IMR-90 (cell line): ENCODE data around the gene ADAMTS8. TPM values are rescaled to one million over a fixed set of nuclear protein-coding genes. Genes with fewer than 3 reads are reported as not detected.

Experiments
- ATAC-seq: fragments of 200-7000 bp; cut with Tn5 transposase; 2 replicates; pipeline ENCODE4 v1.9.1; 2020; ENCODE audit warnings: low read depth, mild to moderate bottlenecking, moderate library complexity
- BruUV-seq: library from RNA; stranded (reverse); fragments of 400-500 nt; replicated peaks from 2 replicates; lab custom pipeline; 2021; lab: Mats Ljungman, UMichigan
- CTCF ChIA-PET: fragments of 300-600 bp; formaldehyde crosslinking; extraction: SDS; loops from one replicate; lab custom pipeline; 2021; ENCODE audit warnings: antibody characterized with exemption; lab: Yijun Ruan, JAX
- POLR2A ChIA-PET: fragments of 300-600 bp; sonication (Branson Sonifier 250); formaldehyde crosslinking; loops from one replicate; lab custom pipeline; 2022; ENCODE audit warnings: antibody characterized with exemption; ENCODE audit not compliant: unreplicated experiment; lab: Charles Lee
- DNase-seq: peaks from one replicate; pipeline ENCODE4 v3.0.0; 2013
- H2AFZ ChIP-seq: replicated peaks from 2 replicates; pipeline ENCODE3; 2013; ENCODE audit warnings: low read length, mild to moderate bottlenecking; ENCODE audit not compliant: poor library complexity
- H2AK5ac ChIP-seq: 2 replicates; pipeline ENCODE4 v1.6.1; 2013; ENCODE audit warnings: low read depth, low read length, inconsistent platforms
- H2AK9ac ChIP-seq: replicated peaks from 2 replicates; pipeline ENCODE3; 2013; ENCODE audit warnings: mild to moderate bottlenecking, low read depth, low read length, moderate library complexity; ENCODE audit not compliant: poor library complexity
- H2BK120ac ChIP-seq: 2 replicates; pipeline ENCODE4 v1.6.1; 2013; ENCODE audit warnings: low read depth, low read length, inconsistent platforms
- H2BK15ac ChIP-seq: 3 replicates; pipeline ENCODE4 v1.6.1; 2013; ENCODE audit warnings: low read depth, low read length, inconsistent platforms
- H2BK20ac ChIP-seq: 2 replicates; pipeline ENCODE4 v1.6.1; 2013; ENCODE audit warnings: low read depth, mild to moderate bottlenecking, inconsistent platforms, low read length, moderate library complexity
- H2BK5ac ChIP-seq: 2 replicates; pipeline ENCODE4 v1.6.1; 2013; ENCODE audit warnings: mild to moderate bottlenecking, low read depth, low read length, inconsistent platforms; ENCODE audit not compliant: poor library complexity, severe bottlenecking
- H3K14ac ChIP-seq: replicated peaks from 2 replicates; pipeline ENCODE4 v1.6.1; 2013; ENCODE audit warnings: low read depth, low read length, inconsistent platforms
- H3K18ac ChIP-seq: 2 replicates; pipeline ENCODE4 v1.6.1; 2013; ENCODE audit warnings: low read depth, low read length, control low read depth
- H3K23ac ChIP-seq: 2 replicates; pipeline ENCODE4 v1.6.1; 2013; ENCODE audit warnings: low read depth, low read length, inconsistent platforms
- H3K27ac ChIP-seq: 2 replicates; pipeline ENCODE4 v1.5.1; 2013; ENCODE audit warnings: mild to moderate bottlenecking, control low read depth, low read length; ENCODE audit not compliant: insufficient read depth
- H3K27me3 ChIP-seq: 2 replicates; pipeline ENCODE4 v1.6.1; 2013; ENCODE audit warnings: low read length; ENCODE audit not compliant: control insufficient read depth, insufficient read depth
- H3K36me3 ChIP-seq: 2 replicates; pipeline ENCODE4 v1.6.1; 2013; ENCODE audit warnings: low read length, mixed read lengths; ENCODE audit not compliant: control insufficient read depth, insufficient read depth
- H3K4ac ChIP-seq: 2 replicates; pipeline ENCODE4 v1.6.1; 2013; ENCODE audit warnings: low read depth, low read length, inconsistent platforms
- H3K4me1 ChIP-seq: 2 replicates; pipeline ENCODE4 v1.6.1; 2013; ENCODE audit warnings: low read length, mixed read lengths; ENCODE audit not compliant: control insufficient read depth, insufficient read depth
- H3K4me2 ChIP-seq: 2 replicates; pipeline ENCODE4 v1.6.1; 2013; ENCODE audit warnings: low read depth, mild to moderate bottlenecking, control low read depth, low read length, moderate library complexity
- H3K4me3 ChIP-seq: 2 replicates; pipeline ENCODE4 v1.5.1; 2013; ENCODE audit warnings: low read depth, mild to moderate bottlenecking, control low read depth, low read length, moderate library complexity; ENCODE audit not compliant: insufficient read depth
- H3K56ac ChIP-seq: 2 replicates; pipeline ENCODE4 v1.6.1; 2013; ENCODE audit warnings: low read length, inconsistent platforms; ENCODE audit not compliant: insufficient read depth; ENCODE audit errors: extremely low read depth
- H3K79me1 ChIP-seq, 2 experiments: 2 replicates each; pipeline ENCODE4 v1.6.1; 2013; ENCODE audit warnings: low read length in 2 of 2, inconsistent platforms in 1 of 2, low read depth in 1 of 2
- H3K9ac ChIP-seq: 2 replicates; pipeline ENCODE4 v1.6.1; 2013; ENCODE audit warnings: low read depth, low read length, control low read depth
- H3K9me1 ChIP-seq: 2 replicates; pipeline ENCODE4 v1.6.1; 2013; ENCODE audit warnings: low read length, inconsistent platforms; ENCODE audit not compliant: insufficient read depth
- H3K9me3 ChIP-seq: 2 replicates; pipeline ENCODE4 v1.6.1; 2013; ENCODE audit warnings: low read length; ENCODE audit not compliant: control insufficient read depth, insufficient read depth
- H4K20me1 ChIP-seq: 2 replicates; pipeline ENCODE4 v1.6.1; 2013; ENCODE audit warnings: low read length, inconsistent platforms; ENCODE audit not compliant: insufficient read depth
- H4K5ac ChIP-seq: 2 replicates; pipeline ENCODE4 v1.6.1; 2013; ENCODE audit warnings: mild to moderate bottlenecking, low read depth, low read length, control low read depth
- H4K8ac ChIP-seq, 2 experiments: 2 replicates each; pipeline ENCODE4 v1.6.1; 2013; ENCODE audit warnings: low read depth in 2 of 2, low read length in 2 of 2, control low read depth in 1 of 2, inconsistent platforms in 1 of 2
- H4K91ac ChIP-seq: 2 replicates; pipeline ENCODE4 v1.6.1; 2013; ENCODE audit warnings: low read depth, low read length, inconsistent platforms; ENCODE audit not compliant: insufficient read depth
- BHLHE40 ChIP-seq: fragments of 150-350 bp; IDR thresholded peaks from 2 replicates; pipeline ENCODE4 v1.6.1; 2016; ENCODE audit warnings: mild to moderate bottlenecking, low read depth, low read length
- CEBPB ChIP-seq: IDR thresholded peaks from 2 replicates; pipeline ENCODE4 v1.6.1; 2012; ENCODE audit warnings: low read depth, low read length, improper control_type of control experiment
- CHD1 ChIP-seq: IDR thresholded peaks from 2 replicates; pipeline ENCODE4 v1.6.1; 2012; ENCODE audit warnings: low read depth, low read length, improper control_type of control experiment
- CTCF ChIP-seq: conservative IDR thresholded peaks from 2 replicates; pipeline ENCODE4 v1.5.1; 2012; ENCODE audit warnings: mild to moderate bottlenecking, low read depth, low read length, improper control_type of control experiment
- MAFK ChIP-seq: IDR thresholded peaks from 2 replicates; pipeline ENCODE4 v1.6.1; 2012; ENCODE audit warnings: low read depth, low read length, improper control_type of control experiment
- MAZ ChIP-seq: IDR thresholded peaks from 2 replicates; pipeline ENCODE4 v1.6.1; 2012; ENCODE audit warnings: low read depth, mild to moderate bottlenecking, low read length, improper control_type of control experiment, moderate library complexity, borderline replicate concordance
- MXI1 ChIP-seq: IDR thresholded peaks from 2 replicates; pipeline ENCODE4 v1.6.1; 2012; ENCODE audit warnings: low read depth, mild to moderate bottlenecking, low read length, moderate library complexity, borderline replicate concordance
- POLR2A ChIP-seq: IDR thresholded peaks from 2 replicates; pipeline ENCODE4 v1.6.1; 2012; ENCODE audit warnings: mild to moderate bottlenecking, low read depth, low read length
- RAD21 ChIP-seq: IDR thresholded peaks from 2 replicates; pipeline ENCODE4 v1.6.1; 2012; ENCODE audit warnings: low read length, improper control_type of control experiment
- WGBS, 2 experiments: methylation state at CpG; one replicate each; pipeline versions ENCODE4 v1.1.5 to v1.1.7; 2013; ENCODE audit warnings: missing lambda C conversion rate in 2 of 2; ENCODE audit not compliant: insufficient read length in 1 of 2; ENCODE audit errors: extremely low coverage in 2 of 2; 5-methylcytosine and 5-hydroxymethylcytosine counted together
- dilution Hi-C: fragments of 300-500 bp; cut with HindIII; formaldehyde crosslinking; loops from one replicate; pipeline ENCODE4 v1.14.3; 2018; ENCODE audit warnings: low sequenced_read_pairs; ENCODE audit not compliant: unreplicated experiment
- in situ Hi-C: fragments of 300-500 bp; cut with MboI; formaldehyde crosslinking; loops from 3 replicates; pipeline ENCODE4 v1.14.3; 2019; ENCODE audit warnings: low sequenced_read_pairs, inconsistent platforms, mixed read lengths
- intact Hi-C: fragments of 100-400 bp; cut with micrococcal nuclease; formaldehyde crosslinking; loops from 2 replicates; pipeline ENCODE4 v1.10.0; 2022
- polyA plus RNA-seq, 3 experiments: library from polyadenylated mRNA; depleted of rRNA; stranded (reverse); fragments of >200 nt; gene quantifications; 2 replicates each; pipeline ENCODE4 v1.2.3, GENCODE V29; 2012; ENCODE audit warnings: low replicate concordance in 1 of 3
- total RNA-seq: library from RNA; depleted of rRNA; stranded (reverse); fragments of >200 nt; gene quantifications from 2 replicates; pipeline ENCODE4 v1.2.3, GENCODE V29; 2012
- TF ChIP-seq, protein P1 (sequence below): fragments of 150-350 bp; IDR thresholded peaks from 2 replicates; pipeline ENCODE4 v1.6.1; 2016; ENCODE audit warnings: low read depth, mild to moderate bottlenecking, low read length, moderate library complexity, borderline replicate concordance
- TF ChIP-seq, protein P2 (sequence below): fragments of 150-350 bp; IDR thresholded peaks from 2 replicates; pipeline ENCODE4 v1.6.1; 2017; ENCODE audit warnings: mild to moderate bottlenecking, antibody characterized with exemption, low read length, low read depth

ADAMTS8 gene
- total and polyA plus RNA-seq, 2 of the 4 experiments (the other 2 are of a cell fraction) = under 0.01 to 0.60 TPM

DNA sequence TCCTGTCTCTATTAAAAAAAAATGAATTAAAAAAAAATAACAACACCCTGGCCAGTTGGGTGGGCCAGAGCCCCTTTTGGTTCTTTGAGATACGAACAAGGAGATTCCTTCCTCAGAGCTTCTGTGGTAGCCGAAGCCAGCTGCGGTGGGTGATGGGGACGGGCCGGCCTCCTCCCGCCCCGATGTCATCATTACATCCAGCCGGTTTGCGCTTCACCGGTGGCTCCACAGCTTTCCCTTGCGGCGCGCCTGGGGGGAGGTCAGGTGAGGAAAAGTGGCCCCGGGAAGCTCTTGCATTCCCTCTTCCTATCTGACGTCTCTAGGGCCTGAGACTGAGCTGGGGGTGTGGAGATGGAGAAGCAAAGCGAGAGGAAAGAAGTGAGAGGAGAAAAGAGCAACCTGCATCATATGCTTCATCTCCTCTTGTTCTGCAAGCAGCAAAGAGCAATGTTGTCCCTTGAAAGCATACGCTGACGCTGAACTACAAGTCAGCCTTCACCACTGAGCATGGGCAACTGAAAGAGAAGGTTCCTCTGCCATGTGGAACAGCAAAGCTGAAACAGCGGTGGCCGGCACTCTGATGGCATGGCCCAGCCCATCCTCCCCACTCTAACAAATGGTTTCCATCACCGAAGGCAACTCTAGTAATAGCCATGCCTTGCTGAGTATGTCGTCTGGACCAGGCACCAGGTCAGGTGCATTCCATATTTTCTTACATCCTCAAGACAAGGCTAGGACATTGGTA, 6.0 kb downstream of the ADAMTS8 start (continued):
- no peak for TF ChIP-seq BHLHE40

GRCh38 chr11:130421697-130422096, 6.7 kb downstream of the ADAMTS8 start:
- peak overlapping the region; percentile 63; the same call in 2 of the 3 replicates for H2BK15ac ChIP-seq
- H2BK120ac ChIP-seq = peak overlapping the region; percentile 94
- no peak overlapping the region for H2BK5ac ChIP-seq
- ATAC-seq (no peak), DNase-seq (no peak)
- H4K8ac ChIP-seq = peak overlapping the region; percentile 27 to 67; a peak in 3 of 4 replicates
- peak overlapping the region; percentile 88; the same call in 1 of the 2 replicates for H3K14ac ChIP-seq
- no peak overlapping the region for H3K4me3 ChIP-seq
- ChIA-PET POLR2A (no interaction called here), CTCF (interaction anchor here (1.0 kb wide), 1 partner anchor 31 kb away, joined by 4 read pairs; no protein-coding TSS in a partner anchor)
- no peak overlapping the region for H3K4me2 ChIP-seq
- no peak overlapping the region for H2AK9ac ChIP-seq
- peaks cover 30% of the 10 kb centered on the region for H3K27me3 ChIP-seq
- dilution Hi-C loops = no loop called here
- in situ Hi-C loops = loop anchor here (25.0 kb wide), 2 partner anchors 1466 to 1641 kb away; no protein-coding TSS in a partner anchor
- H2AK5ac ChIP-seq = peak overlapping the region; percentile 83
- WGBS, 2 experiments = 85% methylated on average over 4 of the region's 8 CpGs; no CpG with 5 or more reads in 1 of the 2 experiments
- peaks cover 2% of the 10 kb centered on the region; the same call in 1 of the 2 replicates for H3K36me3 ChIP-seq
- H2AFZ ChIP-seq = no peak overlapping the region
- H3K18ac ChIP-seq = peak overlapping the region; percentile 83
- peak overlapping the region; percentile 78; the same call in 1 of the 2 replicates for H4K91ac ChIP-seq
- peak overlapping the region; percentile 96 for H2BK20ac ChIP-seq
- H4K5ac ChIP-seq = peak overlapping the region; percentile 74
- peaks cover 27% of the 10 kb centered on the region for H3K4me1 ChIP-seq
- H3K9me3 ChIP-seq = no peaks in the 10 kb centered on the region; the same call in 1 of the 2 replicates
- no peak overlapping the region for H3K23ac ChIP-seq
- no peaks in the 10 kb centered on the region for H4K20me1 ChIP-seq
- H3K56ac ChIP-seq = no peak overlapping the region
- peak overlapping the region; percentile 41; the same call in 1 of the 2 replicates for H3K9ac ChIP-seq
- intact Hi-C loops = loop anchor here (1.0 kb wide), 1 partner anchor 31 kb away; no protein-coding TSS in a partner anchor
- no peaks in the 10 kb centered on the region for H3K79me1 ChIP-seq
- peak overlapping the region; percentile 93; the same call in 1 of the 2 replicates for H3K27ac ChIP-seq
- peak overlapping the region; percentile 90 for H3K4ac ChIP-seq
- no TSS peak for BruUV-seq
- peaks cover 13% of the 10 kb centered on the region for H3K9me1 ChIP-seq
- TF ChIP-seq MAZ (no peak), CEBPB (no peak), MAFK (no peak), POLR2A (no peak), CHD1 (no peak), BHLHE40 (no peak), MXI1 (no peak), CTCF (no peak), RAD21 (no peak)
- TF ChIP-seq, protein P1, sequence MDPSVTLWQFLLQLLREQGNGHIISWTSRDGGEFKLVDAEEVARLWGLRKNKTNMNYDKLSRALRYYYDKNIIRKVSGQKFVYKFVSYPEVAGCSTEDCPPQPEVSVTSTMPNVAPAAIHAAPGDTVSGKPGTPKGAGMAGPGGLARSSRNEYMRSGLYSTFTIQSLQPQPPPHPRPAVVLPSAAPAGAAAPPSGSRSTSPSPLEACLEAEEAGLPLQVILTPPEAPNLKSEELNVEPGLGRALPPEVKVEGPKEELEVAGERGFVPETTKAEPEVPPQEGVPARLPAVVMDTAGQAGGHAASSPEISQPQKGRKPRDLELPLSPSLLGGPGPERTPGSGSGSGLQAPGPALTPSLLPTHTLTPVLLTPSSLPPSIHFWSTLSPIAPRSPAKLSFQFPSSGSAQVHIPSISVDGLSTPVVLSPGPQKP = no peak
- TF ChIP-seq, protein P2, sequence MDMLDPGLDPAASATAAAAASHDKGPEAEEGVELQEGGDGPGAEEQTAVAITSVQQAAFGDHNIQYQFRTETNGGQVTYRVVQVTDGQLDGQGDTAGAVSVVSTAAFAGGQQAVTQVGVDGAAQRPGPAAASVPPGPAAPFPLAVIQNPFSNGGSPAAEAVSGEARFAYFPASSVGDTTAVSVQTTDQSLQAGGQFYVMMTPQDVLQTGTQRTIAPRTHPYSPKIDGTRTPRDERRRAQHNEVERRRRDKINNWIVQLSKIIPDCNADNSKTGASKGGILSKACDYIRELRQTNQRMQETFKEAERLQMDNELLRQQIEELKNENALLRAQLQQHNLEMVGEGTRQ = no peak
